K562 (cell line): ENCODE results near the gene TMEM208. TPM values are rescaled to one million over a fixed set of nuclear protein-coding genes. Genes with fewer than 3 reads are reported as not detected.

Experiments
- GTF3C2 ChIP-seq: IDR thresholded peaks from 3 replicates; pipeline ENCODE4 v1.6.1; 2011; ENCODE audit warnings: borderline replicate concordance, mild to moderate bottlenecking, moderate library complexity; ENCODE audit not compliant: insufficient read length; ENCODE audit errors: extremely low read depth
- NBN ChIP-seq: fragments of 450-650 bp; IDR thresholded peaks from 2 replicates; pipeline ENCODE4 v1.6.1; 2016; ENCODE audit warnings: low read depth, mild to moderate bottlenecking
- NR4A1 ChIP-seq, 2 experiments: fragments of 250-450 bp in 1 of 2; fragments of 450-650 bp in 1 of 2; sonication (Bioruptor Pico) in 1 of 2; IDR thresholded peaks; 2 replicates each; pipeline versions ENCODE4 v1.4.0 to v1.6.1; 2016 to 2020; ENCODE audit warnings: mild to moderate bottlenecking in 2 of 2, missing compliant biosample characterization in 1 of 2, missing genetic modification characterization in 1 of 2, moderate library complexity in 1 of 2
- TBL1XR1 ChIP-seq, 2 experiments: IDR thresholded peaks; 2 replicates each; pipeline ENCODE4 v1.6.1; 2012; ENCODE audit warnings: improper control_type of control experiment in 2 of 2, low read length in 2 of 2, mild to moderate bottlenecking in 1 of 2
- polyA plus RNA-seq, 8 experiments: library from polyadenylated mRNA; depleted of rRNA in 4 of 8; stranded (reverse) in 5 of 8; unstranded in 3 of 8; fragments of >200 nt; fragmentation: Nextera tagmentation in 2 of 8; fragmentation: Illumina TruSeq in 1 of 8; extraction: Ambion mirVana in 2 of 8; extraction: Trizol in 1 of 8; gene quantifications; 2 replicates each; pipeline versions ENCODE4 v1.2.1 to v1.2.3, GENCODE V29; 2011 to 2014; ENCODE audit warnings: inconsistent platforms in 1 of 8, missing spikeins in 1 of 8
- total RNA-seq, 7 experiments: library from RNA; depleted of rRNA in 6 of 7; stranded (reverse); fragments of >200 nt in 6 of 7; fragmentation: Illumina TruSeq in 2 of 7; extraction: Trizol in 2 of 7; gene quantifications; 2 replicates each; pipeline versions ENCODE4 v1.2.1 to v1.2.3, GENCODE V29; 2011 to 2021; ENCODE audit warnings: low replicate concordance in 1 of 7
- TF ChIP-seq, protein P1 (sequence below): fragments of 250-450 bp; sonication (Bioruptor Pico); IDR thresholded peaks from 2 replicates; pipeline ENCODE4 v1.8.0; 2021; ENCODE audit warnings: moderate library complexity, mild to moderate bottlenecking, inconsistent platforms
- TF ChIP-seq, protein P2 (sequence below): fragments of 250-450 bp; sonication (Bioruptor Pico); IDR thresholded peaks from 2 replicates; pipeline ENCODE4 v1.4.0; 2020; ENCODE audit warnings: mild to moderate bottlenecking, moderate library complexity, borderline replicate concordance
- TF ChIP-seq, protein P3 (sequence below), 2 experiments: fragments of 450-650 bp; IDR thresholded peaks; 2 replicates each; pipeline ENCODE4 v1.6.1; 2016; ENCODE audit warnings: mild to moderate bottlenecking in 2 of 2, borderline replicate concordance in 1 of 2, low read depth in 1 of 2, moderate library complexity in 1 of 2

TMEM208 gene
- total and polyA plus RNA-seq, 9 of the 15 experiments (the other 6 are each of a cell fraction or from before 2014, with no cell fraction given): 31.8 to 239 (median 54.3) TPM

DNA sequence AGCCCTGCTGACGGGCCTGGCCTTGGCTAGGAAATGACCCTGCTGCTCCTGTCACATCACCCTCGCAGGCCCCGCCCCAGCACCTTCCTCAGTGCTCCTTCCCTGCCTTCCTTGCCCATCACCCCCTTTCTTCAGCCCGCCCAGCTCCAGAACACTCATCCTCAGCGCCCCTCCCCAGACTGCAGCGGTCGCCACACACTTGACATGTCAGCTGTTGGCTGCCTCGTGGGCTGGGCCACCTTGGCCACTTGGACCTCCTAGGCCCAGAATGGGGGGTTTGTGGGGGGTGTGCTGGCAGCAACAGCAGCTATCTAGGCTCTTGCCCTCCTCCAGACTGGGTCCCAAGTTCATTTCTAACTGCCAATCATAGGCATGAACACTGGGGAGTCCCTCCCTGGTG is 17.4 kb upstream of the TMEM208 start (continued):
- TF ChIP-seq, protein P1, sequence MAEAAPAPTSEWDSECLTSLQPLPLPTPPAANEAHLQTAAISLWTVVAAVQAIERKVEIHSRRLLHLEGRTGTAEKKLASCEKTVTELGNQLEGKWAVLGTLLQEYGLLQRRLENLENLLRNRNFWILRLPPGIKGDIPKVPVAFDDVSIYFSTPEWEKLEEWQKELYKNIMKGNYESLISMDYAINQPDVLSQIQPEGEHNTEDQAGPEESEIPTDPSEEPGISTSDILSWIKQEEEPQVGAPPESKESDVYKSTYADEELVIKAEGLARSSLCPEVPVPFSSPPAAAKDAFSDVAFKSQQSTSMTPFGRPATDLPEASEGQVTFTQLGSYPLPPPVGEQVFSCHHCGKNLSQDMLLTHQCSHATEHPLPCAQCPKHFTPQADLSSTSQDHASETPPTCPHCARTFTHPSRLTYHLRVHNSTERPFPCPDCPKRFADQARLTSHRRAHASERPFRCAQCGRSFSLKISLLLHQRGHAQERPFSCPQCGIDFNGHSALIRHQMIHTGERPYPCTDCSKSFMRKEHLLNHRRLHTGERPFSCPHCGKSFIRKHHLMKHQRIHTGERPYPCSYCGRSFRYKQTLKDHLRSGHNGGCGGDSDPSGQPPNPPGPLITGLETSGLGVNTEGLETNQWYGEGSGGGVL (CRISPR knock-in tag): no peak
- TF ChIP-seq NR4A1 (CRISPR knock-in tag; IDR thresholded peaks at IDR 0.05): no peak
- no peak for TF ChIP-seq NR4A1 (tag; IDR thresholded peaks at IDR 0.05)
- TF ChIP-seq NBN: no peak
- no peak for TF ChIP-seq TBL1XR1 (IDR thresholded peaks at IDR 0.05; ENCODE audit: low read length in 2 of 2)
- no peak for TF ChIP-seq GTF3C2
- TF ChIP-seq, protein P2, sequence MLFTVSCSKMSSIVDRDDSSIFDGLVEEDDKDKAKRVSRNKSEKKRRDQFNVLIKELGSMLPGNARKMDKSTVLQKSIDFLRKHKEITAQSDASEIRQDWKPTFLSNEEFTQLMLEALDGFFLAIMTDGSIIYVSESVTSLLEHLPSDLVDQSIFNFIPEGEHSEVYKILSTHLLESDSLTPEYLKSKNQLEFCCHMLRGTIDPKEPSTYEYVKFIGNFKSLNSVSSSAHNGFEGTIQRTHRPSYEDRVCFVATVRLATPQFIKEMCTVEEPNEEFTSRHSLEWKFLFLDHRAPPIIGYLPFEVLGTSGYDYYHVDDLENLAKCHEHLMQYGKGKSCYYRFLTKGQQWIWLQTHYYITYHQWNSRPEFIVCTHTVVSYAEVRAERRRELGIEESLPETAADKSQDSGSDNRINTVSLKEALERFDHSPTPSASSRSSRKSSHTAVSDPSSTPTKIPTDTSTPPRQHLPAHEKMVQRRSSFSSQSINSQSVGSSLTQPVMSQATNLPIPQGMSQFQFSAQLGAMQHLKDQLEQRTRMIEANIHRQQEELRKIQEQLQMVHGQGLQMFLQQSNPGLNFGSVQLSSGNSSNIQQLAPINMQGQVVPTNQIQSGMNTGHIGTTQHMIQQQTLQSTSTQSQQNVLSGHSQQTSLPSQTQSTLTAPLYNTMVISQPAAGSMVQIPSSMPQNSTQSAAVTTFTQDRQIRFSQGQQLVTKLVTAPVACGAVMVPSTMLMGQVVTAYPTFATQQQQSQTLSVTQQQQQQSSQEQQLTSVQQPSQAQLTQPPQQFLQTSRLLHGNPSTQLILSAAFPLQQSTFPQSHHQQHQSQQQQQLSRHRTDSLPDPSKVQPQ (CRISPR knock-in tag): no peak
- TF ChIP-seq, protein P3, sequence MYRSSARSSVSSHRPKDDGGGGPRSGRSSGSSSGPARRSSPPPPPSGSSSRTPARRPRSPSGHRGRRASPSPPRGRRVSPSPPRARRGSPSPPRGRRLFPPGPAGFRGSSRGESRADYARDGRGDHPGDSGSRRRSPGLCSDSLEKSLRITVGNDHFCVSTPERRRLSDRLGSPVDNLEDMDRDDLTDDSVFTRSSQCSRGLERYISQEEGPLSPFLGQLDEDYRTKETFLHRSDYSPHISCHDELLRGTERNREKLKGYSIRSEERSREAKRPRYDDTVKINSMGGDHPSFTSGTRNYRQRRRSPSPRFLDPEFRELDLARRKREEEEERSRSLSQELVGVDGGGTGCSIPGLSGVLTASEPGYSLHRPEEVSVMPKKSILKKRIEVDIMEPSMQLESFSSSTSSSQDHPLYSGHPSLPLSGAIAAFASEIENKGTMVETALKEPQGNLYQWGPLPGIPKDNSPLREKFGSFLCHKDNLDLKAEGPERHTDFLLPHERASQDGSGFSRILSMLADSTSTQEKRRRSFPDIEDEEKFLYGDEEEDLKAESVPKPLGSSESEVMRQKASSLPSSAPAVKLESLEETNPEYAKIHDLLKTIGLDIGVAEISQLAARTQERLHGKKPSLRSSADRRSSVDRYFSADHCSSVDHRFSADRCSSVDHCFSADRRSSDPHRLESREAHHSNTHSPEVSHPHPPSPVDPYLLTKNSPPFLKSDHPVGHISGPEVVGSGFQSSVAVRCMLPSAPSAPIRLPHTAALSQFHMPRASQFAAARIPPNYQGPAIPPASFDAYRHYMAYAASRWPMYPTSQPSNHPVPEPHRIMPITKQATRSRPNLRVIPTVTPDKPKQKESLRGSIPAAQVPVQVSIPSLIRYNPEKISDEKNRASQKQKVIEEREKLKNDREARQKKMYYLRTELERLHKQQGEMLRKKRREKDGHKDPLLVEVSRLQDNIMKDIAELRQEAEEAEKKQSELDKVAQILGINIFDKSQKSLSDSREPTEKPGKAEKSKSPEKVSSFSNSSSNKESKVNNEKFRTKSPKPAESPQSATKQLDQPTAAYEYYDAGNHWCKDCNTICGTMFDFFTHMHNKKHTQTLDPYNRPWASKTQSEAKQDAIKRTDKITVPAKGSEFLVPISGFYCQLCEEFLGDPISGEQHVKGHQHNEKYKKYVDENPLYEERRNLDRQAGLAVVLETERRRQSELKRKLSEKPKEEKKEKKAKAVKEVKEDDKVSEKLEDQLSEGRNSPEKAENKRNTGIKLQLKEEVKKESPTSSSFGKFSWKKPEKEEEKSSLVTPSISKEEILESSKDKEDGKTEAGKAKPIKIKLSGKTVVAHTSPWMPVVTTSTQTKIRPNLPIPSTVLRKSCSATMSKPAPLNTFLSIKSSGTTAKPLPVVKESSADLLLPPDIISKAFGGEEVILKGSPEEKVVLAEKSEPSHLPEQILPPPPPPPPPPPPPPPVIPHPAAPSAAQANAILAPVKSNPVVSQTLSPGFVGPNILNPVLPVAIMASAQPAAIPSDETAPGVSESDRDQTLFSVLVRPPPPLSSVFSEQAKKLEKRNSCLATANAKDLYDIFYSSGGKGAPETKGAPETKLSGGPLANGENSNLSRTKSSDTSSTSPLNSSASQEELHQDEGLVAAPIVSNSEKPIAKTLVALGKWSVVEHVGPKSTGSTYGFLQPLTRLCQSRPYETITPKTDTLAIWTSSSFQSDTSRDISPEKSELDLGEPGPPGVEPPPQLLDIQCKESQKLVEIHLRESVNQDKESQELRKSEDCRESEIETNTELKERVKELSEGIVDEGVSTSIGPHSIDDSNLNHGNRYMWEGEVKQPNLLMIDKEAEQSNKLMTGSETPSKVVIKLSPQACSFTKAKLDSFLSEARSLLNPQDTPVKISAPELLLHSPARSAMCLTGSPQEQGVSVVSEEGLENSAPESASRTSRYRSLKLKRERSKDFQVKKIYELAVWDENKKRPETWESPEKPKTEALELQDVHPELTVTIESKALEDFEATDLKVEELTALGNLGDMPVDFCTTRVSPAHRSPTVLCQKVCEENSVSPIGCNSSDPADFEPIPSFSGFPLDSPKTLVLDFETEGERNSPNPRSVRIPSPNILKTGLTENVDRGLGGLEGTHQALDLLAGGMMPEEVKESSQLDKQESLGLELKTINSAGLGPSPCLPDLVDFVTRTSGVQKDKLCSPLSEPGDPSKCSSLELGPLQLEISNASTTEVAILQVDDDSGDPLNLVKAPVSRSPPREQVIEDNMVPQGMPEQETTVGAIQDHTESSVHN (IDR thresholded peaks at IDR 0.05; ENCODE audit: borderline replicate concordance in 1 of 2, low read depth in 1 of 2): no peak
